GM23248 (cell line): Measurements from ENCODE around the gene PPIP5K1. TPM values are rescaled to one million over a fixed set of nuclear protein-coding genes. Genes with fewer than 3 reads are reported as not detected.

Experiments
- DNase-seq: peaks from one replicate; pipeline ENCODE4 v3.0.0-alpha.2; 2015
- H2AFZ ChIP-seq: fragments of 200-600 bp; sonication (generic); 2 replicates; pipeline ENCODE4 v1.6.1; 2016; ENCODE audit warnings: antibody characterized with exemption
- H3F3A ChIP-seq: fragments of 200-600 bp; sonication (generic); 2 replicates; pipeline ENCODE4 v1.6.1; 2016; ENCODE audit warnings: mild to moderate bottlenecking, antibody characterized with exemption, mixed run types; ENCODE audit not compliant: insufficient read depth
- H3K27ac ChIP-seq: fragments of 200-600 bp; sonication (generic); 2 replicates; pipeline ENCODE4 v1.5.1; 2016; ENCODE audit warnings: mild to moderate bottlenecking
- H3K27me3 ChIP-seq: fragments of 200-600 bp; sonication (generic); replicated peaks from 2 replicates; pipeline ENCODE4 v1.6.1; 2016; ENCODE audit warnings: mild to moderate bottlenecking; ENCODE audit not compliant: insufficient read depth
- H3K36me3 ChIP-seq: fragments of 200-600 bp; sonication (generic); 2 replicates; pipeline ENCODE4 v1.6.1; 2016; ENCODE audit warnings: low read depth, mild to moderate bottlenecking
- H3K4me1 ChIP-seq: fragments of 200-600 bp; sonication (generic); 2 replicates; pipeline ENCODE4 v1.6.1; 2016; ENCODE audit warnings: mild to moderate bottlenecking; ENCODE audit not compliant: insufficient read depth
- H3K4me2 ChIP-seq: fragments of 200-600 bp; sonication (generic); one replicate; pipeline ENCODE4 v1.6.1; 2016; ENCODE audit warnings: mild to moderate bottlenecking; ENCODE audit not compliant: unreplicated experiment
- H3K4me3 ChIP-seq: fragments of 200-600 bp; sonication (generic); 2 replicates; pipeline ENCODE4 v1.5.1; 2016; ENCODE audit warnings: mild to moderate bottlenecking
- H3K79me2 ChIP-seq: fragments of 200-600 bp; sonication (generic); 2 replicates; pipeline ENCODE4 v1.6.1; 2016; ENCODE audit warnings: mild to moderate bottlenecking; ENCODE audit not compliant: insufficient read depth
- H3K9ac ChIP-seq: fragments of 200-600 bp; sonication (generic); 2 replicates; pipeline ENCODE4 v1.6.1; 2016; ENCODE audit warnings: mild to moderate bottlenecking
- H3K9me2 ChIP-seq: fragments of 200-600 bp; sonication (generic); 2 replicates; pipeline ENCODE4 v1.6.1; 2016; ENCODE audit warnings: mixed run types, mild to moderate bottlenecking, moderate library complexity; ENCODE audit not compliant: insufficient read depth
- H3K9me3 ChIP-seq: fragments of 200-600 bp; sonication (generic); one replicate; pipeline ENCODE4 v1.6.1; 2017; ENCODE audit warnings: low read depth
- H4K20me1 ChIP-seq: fragments of 200-600 bp; sonication (generic); 2 replicates; pipeline ENCODE4 v1.6.0; 2016; ENCODE audit not compliant: insufficient read depth
- EZH2 ChIP-seq: fragments of 200-600 bp; sonication (generic); IDR thresholded peaks from 2 replicates; pipeline ENCODE4 v1.6.1; 2018; ENCODE audit warnings: antibody characterized with exemption, mild to moderate bottlenecking; ENCODE audit not compliant: insufficient read depth, poor library complexity, severe bottlenecking
- EZH2phosphoT487 ChIP-seq: fragments of 200-600 bp; sonication (generic); IDR thresholded peaks from 2 replicates; pipeline ENCODE4 v1.6.1; 2018; ENCODE audit warnings: antibody characterized with exemption, moderate library complexity, mild to moderate bottlenecking, low read depth; ENCODE audit not compliant: insufficient read depth
- WGBS, 2 experiments: methylation state at CpG; one replicate each; pipeline ENCODE4 v1.1.6; 2015 to 2017; ENCODE audit warnings: low lambda C conversion rate in 2 of 2, low coverage in 1 of 2; ENCODE audit errors: missing lambda C conversion rate in 2 of 2; 5-methylcytosine and 5-hydroxymethylcytosine counted together
- in situ Hi-C: fragments of 300-500 bp; cut with MboI; formaldehyde crosslinking; loops from 2 replicates; pipeline ENCODE4 v1.15.0; 2020
- polyA plus RNA-seq: library from polyadenylated mRNA; unstranded; fragments of >200 nt; fragmentation: Nextera tagmentation; extraction: Ambion mirVana; gene quantifications from 2 replicates; pipeline ENCODE4 v1.2.1, GENCODE V29; 2016
- total RNA-seq: library from RNA; depleted of rRNA; stranded (reverse); fragments of >200 nt; shearing (Covaris generic); gene quantifications from 2 replicates; pipeline ENCODE4 v1.2.3, GENCODE V29; 2014

The PPIP5K1 gene
- total and polyA plus RNA-seq, 2 experiments from 2014 or later: 7.0 to 13.1 TPM

GRCh38 chr15:43515741-43516140 is 74.3 kb downstream of the PPIP5K1 start:
- peak overlapping the region; percentile 98 for H3K4me2 ChIP-seq
- in situ Hi-C loops: no loop called here
- H3K9ac ChIP-seq: peak overlapping the region; percentile 89
- 8% methylated on average over 2 of the region's 2 CpGs for WGBS, 2 experiments
- peaks cover 29% of the 10 kb centered on the region for H3K79me2 ChIP-seq
- no peak for DNase-seq
- H3K4me3 ChIP-seq: peak overlapping the region; percentile 100
- TF ChIP-seq EZH2phosphoT487 (no peak), EZH2 (no peak)
- H2AFZ ChIP-seq: peak overlapping the region; percentile 92; the same call in 1 of the 2 replicates
- no peaks in the 10 kb centered on the region for H3K27me3 ChIP-seq
- peaks cover 42% of the 10 kb centered on the region for H3F3A ChIP-seq
- H3K27ac ChIP-seq: peak overlapping the region; percentile 83
- H3K9me3 ChIP-seq: no peaks in the 10 kb centered on the region
- no peaks in the 10 kb centered on the region for H3K9me2 ChIP-seq
- peaks cover 48% of the 10 kb centered on the region for H3K4me1 ChIP-seq
- H3K36me3 ChIP-seq: peaks cover under 1% of the 10 kb centered on the region; the same call in 1 of the 2 replicates
- no peaks in the 10 kb centered on the region for H4K20me1 ChIP-seq

- peak; percentile 68 for DNase-seq
- 47 to 51% methylated on average over 4 of the region's 4 CpGs for WGBS, 2 experiments
- peak overlapping the region; percentile 73 for H2AFZ ChIP-seq
- H3K36me3 ChIP-seq: no peaks in the 10 kb centered on the region
- H3K27ac ChIP-seq: peak overlapping the region; percentile 72
- H3K4me2 ChIP-seq: peak overlapping the region; percentile 56
- in situ Hi-C loops: no loop called here
- H3K4me3 ChIP-seq: no peak overlapping the region
- peaks cover 20% of the 10 kb centered on the region for H3K79me2 ChIP-seq
- H3K4me1 ChIP-seq: peaks cover 51% of the 10 kb centered on the region
- H3K9ac ChIP-seq: peak overlapping the region; percentile 10; the same call in 1 of the 2 replicates
- H3K9me2 ChIP-seq: no peaks in the 10 kb centered on the region
- no peaks in the 10 kb centered on the region for H3K27me3 ChIP-seq
- H3K9me3 ChIP-seq: no peaks in the 10 kb centered on the region
- peaks cover 47% of the 10 kb centered on the region for H3F3A ChIP-seq
- TF ChIP-seq EZH2phosphoT487 (no peak), EZH2 (no peak)
- no peaks in the 10 kb centered on the region for H4K20me1 ChIP-seq
These were observed 75.6 kb downstream of the PPIP5K1 start for GRCh38 chr15:43514241-43515057.

GRCh38 chr15:43513550-43513949 is 76.5 kb downstream of the PPIP5K1 start:
- Histone ChIP-seq H3K36me3 (no peaks in the 10 kb centered on the region), H3K4me3 (no peak overlapping the region), H2AFZ (peak overlapping the region; percentile 73), H4K20me1 (no peaks in the 10 kb centered on the region), H3F3A (peaks cover 50% of the 10 kb centered on the region), H3K4me2 (peak overlapping the region; percentile 56), H3K27ac (peak overlapping the region; percentile 72), H3K4me1 (peaks cover 56% of the 10 kb centered on the region), H3K9ac (peak overlapping the region; percentile 10), H3K9me3 (no peaks in the 10 kb centered on the region), H3K9me2 (no peaks in the 10 kb centered on the region), H3K27me3 (no peaks in the 10 kb centered on the region), H3K79me2 (peaks cover 11% of the 10 kb centered on the region)
- TF ChIP-seq EZH2: no peak
- TF ChIP-seq EZH2phosphoT487: no peak
- DNase-seq: peak; percentile 67
- 0 to 3% methylated on average over 1 of the region's 1 CpG for WGBS, 2 experiments
- in situ Hi-C loops: no loop called here

GRCh38 chr15:43511012-43511885 is 78.8 kb downstream of the PPIP5K1 start:
- 18 to 19% methylated on average over 39 of the region's 39 CpGs for WGBS, 2 experiments
- in situ Hi-C loops: no loop called here
- peaks cover 48% of the 10 kb centered on the region for H3K4me1 ChIP-seq

More at GRCh38 chr15:43511012-43511885, 78.8 kb downstream of the PPIP5K1 start:
- peak overlapping the region; percentile 76 for H3K4me2 ChIP-seq
- no peaks in the 10 kb centered on the region for H3K9me2 ChIP-seq
- no peaks in the 10 kb centered on the region for H4K20me1 ChIP-seq
- H3F3A ChIP-seq: peaks cover 41% of the 10 kb centered on the region
- H2AFZ ChIP-seq: peak overlapping the region; percentile 91
- TF ChIP-seq EZH2: no peak
- no peak for TF ChIP-seq EZH2phosphoT487
- peak overlapping the region; percentile 86 for H3K4me3 ChIP-seq
- peak overlapping the region; percentile 90 for H3K9ac ChIP-seq
- H3K9me3 ChIP-seq: no peaks in the 10 kb centered on the region
- H3K27me3 ChIP-seq: no peaks in the 10 kb centered on the region
- H3K27ac ChIP-seq: no peak overlapping the region
- no peaks in the 10 kb centered on the region for H3K79me2 ChIP-seq
- no peaks in the 10 kb centered on the region for H3K36me3 ChIP-seq
- DNase-seq: peak; percentile 28
